ENCODE measurements around the gene PPP5C.

DNA sequence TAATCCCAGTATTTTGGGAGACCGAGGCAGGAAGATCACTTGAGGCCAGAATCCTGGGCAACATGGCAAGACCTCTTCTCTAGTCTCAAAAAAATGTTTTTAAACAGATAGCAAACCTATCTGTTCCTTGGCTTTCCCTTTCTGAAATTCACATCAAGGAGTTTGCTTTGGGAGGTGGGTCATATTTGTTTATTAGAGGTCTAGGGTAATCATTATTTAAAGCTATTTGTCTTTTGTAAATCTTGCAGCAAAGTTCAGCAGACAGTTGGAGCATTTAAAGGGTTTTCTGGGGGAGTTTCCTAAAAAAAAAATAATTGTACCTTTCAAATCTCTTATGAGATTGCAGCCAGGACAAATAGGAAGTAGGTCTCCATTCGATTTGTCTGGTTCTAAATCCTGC, 17.5 kb downstream of the PPP5C start:
- TF ChIP-seq, protein P1, sequence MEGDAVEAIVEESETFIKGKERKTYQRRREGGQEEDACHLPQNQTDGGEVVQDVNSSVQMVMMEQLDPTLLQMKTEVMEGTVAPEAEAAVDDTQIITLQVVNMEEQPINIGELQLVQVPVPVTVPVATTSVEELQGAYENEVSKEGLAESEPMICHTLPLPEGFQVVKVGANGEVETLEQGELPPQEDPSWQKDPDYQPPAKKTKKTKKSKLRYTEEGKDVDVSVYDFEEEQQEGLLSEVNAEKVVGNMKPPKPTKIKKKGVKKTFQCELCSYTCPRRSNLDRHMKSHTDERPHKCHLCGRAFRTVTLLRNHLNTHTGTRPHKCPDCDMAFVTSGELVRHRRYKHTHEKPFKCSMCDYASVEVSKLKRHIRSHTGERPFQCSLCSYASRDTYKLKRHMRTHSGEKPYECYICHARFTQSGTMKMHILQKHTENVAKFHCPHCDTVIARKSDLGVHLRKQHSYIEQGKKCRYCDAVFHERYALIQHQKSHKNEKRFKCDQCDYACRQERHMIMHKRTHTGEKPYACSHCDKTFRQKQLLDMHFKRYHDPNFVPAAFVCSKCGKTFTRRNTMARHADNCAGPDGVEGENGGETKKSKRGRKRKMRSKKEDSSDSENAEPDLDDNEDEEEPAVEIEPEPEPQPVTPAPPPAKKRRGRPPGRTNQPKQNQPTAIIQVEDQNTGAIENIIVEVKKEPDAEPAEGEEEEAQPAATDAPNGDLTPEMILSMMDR (IDR thresholded peaks at IDR 0.05; ENCODE audit: poor library complexity, severe bottlenecking) = no peak
- no peak for TF ChIP-seq POLR2AphosphoS5 (IDR thresholded peaks at IDR 0.05)
